OCI-LY1 (cell line): Measurements from ENCODE around the gene FBRSL1.

ENCODE experiments used
- H2AFZ ChIP-seq: fragments of 200-600 bp; sonication (generic), shearing (Covaris generic); 2 replicates; pipeline ENCODE4 v1.6.0; 2014; ENCODE audit warnings: antibody characterized with exemption, mild to moderate bottlenecking, low read length
- H3F3A ChIP-seq: fragments of 200-600 bp; sonication (generic), shearing (Covaris generic); 2 replicates; pipeline ENCODE4 v1.6.0; 2014; ENCODE audit warnings: mild to moderate bottlenecking, antibody characterized with exemption, low read length, moderate library complexity; ENCODE audit not compliant: insufficient read depth
- H3K27ac ChIP-seq: fragments of 200-600 bp; sonication (generic); 2 replicates; pipeline ENCODE4 v1.5.1; 2014; ENCODE audit warnings: low read length, mixed run types, mild to moderate bottlenecking, low read depth; ENCODE audit not compliant: poor library complexity, severe bottlenecking
- H3K27me3 ChIP-seq: fragments of 200-600 bp; sonication (generic); 2 replicates; pipeline ENCODE4 v1.6.0; 2014; ENCODE audit warnings: antibody characterized with exemption, mild to moderate bottlenecking, low read length, moderate library complexity; ENCODE audit not compliant: insufficient read depth
- H3K36me3 ChIP-seq: fragments of 200-600 bp; sonication (generic); 2 replicates; pipeline ENCODE4 v1.6.1; 2014; ENCODE audit warnings: mild to moderate bottlenecking, antibody characterized with exemption, low read length, moderate library complexity, mixed read lengths; ENCODE audit not compliant: insufficient read depth
- H3K4me1 ChIP-seq: fragments of 200-600 bp; sonication (generic); 2 replicates; pipeline ENCODE4 v1.5.1; 2014; ENCODE audit warnings: mild to moderate bottlenecking, low read length, moderate library complexity; ENCODE audit not compliant: insufficient read depth, severe bottlenecking
- H3K4me2 ChIP-seq: fragments of 200-600 bp; sonication (generic), shearing (Covaris generic); 2 replicates; pipeline ENCODE4 v1.6.1; 2014; ENCODE audit warnings: low read length
- H3K4me3 ChIP-seq: fragments of 200-600 bp; sonication (generic); 2 replicates; pipeline ENCODE4 v1.5.1; 2014; ENCODE audit warnings: low read length, low read depth, mild to moderate bottlenecking, mixed read lengths; ENCODE audit not compliant: poor library complexity, severe bottlenecking
- H3K79me2 ChIP-seq: fragments of 200-600 bp; shearing (Covaris generic); 2 replicates; pipeline ENCODE4 v1.6.1; 2016; ENCODE audit warnings: mixed run types, low read length, mixed read lengths; ENCODE audit not compliant: insufficient read depth
- H3K9ac ChIP-seq: fragments of 200-600 bp; sonication (generic), shearing (Covaris generic); 2 replicates; pipeline ENCODE4 v1.6.1; 2014; ENCODE audit warnings: mild to moderate bottlenecking, low read length, mixed read lengths
- H3K9me2 ChIP-seq: fragments of 200-600 bp; sonication (generic), shearing (Covaris generic); 2 replicates; pipeline ENCODE4 v1.6.1; 2014; ENCODE audit warnings: low read depth, mild to moderate bottlenecking, low read length, mixed read lengths
- H3K9me3 ChIP-seq: fragments of 200-600 bp; shearing (Covaris generic); 2 replicates; pipeline ENCODE4 v1.6.1; 2014; ENCODE audit warnings: low read length, mixed read lengths
- H4K20me1 ChIP-seq: fragments of 200-600 bp; sonication (generic), shearing (Covaris generic); 2 replicates; pipeline ENCODE4 v1.6.0; 2016; ENCODE audit warnings: mild to moderate bottlenecking, low read length; ENCODE audit not compliant: insufficient read depth
- CTCF ChIP-seq: fragments of 200-600 bp; sonication (generic), shearing (Covaris generic); IDR thresholded peaks from 2 replicates; pipeline ENCODE4 v1.5.1; 2017; ENCODE audit warnings: mild to moderate bottlenecking, antibody characterized with exemption, low read length, moderate library complexity, mixed read lengths
- EZH2 ChIP-seq: fragments of 200-600 bp; sonication (generic), shearing (Covaris generic); IDR thresholded peaks from 2 replicates; pipeline ENCODE4 v1.8.0; 2017; ENCODE audit warnings: borderline replicate concordance, mixed run types, mild to moderate bottlenecking, antibody characterized with exemption, low read length, moderate library complexity, mixed read lengths

Gene FBRSL1

GRCh38 chr12:132481345-132481744, 8.6 kb upstream of the FBRSL1 start:
- no peaks in the 10 kb centered on the region for H3K9me2 ChIP-seq
- H3K4me1 ChIP-seq, result no peaks in the 10 kb centered on the region
- H3K9ac ChIP-seq, result no peak overlapping the region
- H3K79me2 ChIP-seq, result no peaks in the 10 kb centered on the region
- H3K4me3 ChIP-seq, result no peak overlapping the region
- no peaks in the 10 kb centered on the region for H3K9me3 ChIP-seq
- no peak for TF ChIP-seq CTCF
- no peak for TF ChIP-seq EZH2
- no peaks in the 10 kb centered on the region for H3K36me3 ChIP-seq
- no peaks in the 10 kb centered on the region for H4K20me1 ChIP-seq
- no peak overlapping the region for H2AFZ ChIP-seq
- no peak overlapping the region for H3K27ac ChIP-seq
- H3F3A ChIP-seq, result no peaks in the 10 kb centered on the region
- H3K4me2 ChIP-seq, result no peak overlapping the region
- H3K27me3 ChIP-seq, result peaks cover 30% of the 10 kb centered on the region; the same call in 1 of the 2 replicates

GRCh38 chr12:132481771-132482745, 7.9 kb upstream of the FBRSL1 start:
- H3K4me3 ChIP-seq, result no peak overlapping the region
- peaks cover 30% of the 10 kb centered on the region; the same call in 1 of the 2 replicates for H3K27me3 ChIP-seq
- no peaks in the 10 kb centered on the region for H3K79me2 ChIP-seq
- H3K27ac ChIP-seq, result no peak overlapping the region
- H4K20me1 ChIP-seq, result no peaks in the 10 kb centered on the region
- H3K9me2 ChIP-seq, result no peaks in the 10 kb centered on the region
- no peaks in the 10 kb centered on the region for H3K36me3 ChIP-seq
- no peak overlapping the region for H3K4me2 ChIP-seq
- no peak for TF ChIP-seq CTCF
- TF ChIP-seq EZH2, result no peak
- no peaks in the 10 kb centered on the region for H3F3A ChIP-seq
- no peak overlapping the region for H2AFZ ChIP-seq
- H3K9me3 ChIP-seq, result no peaks in the 10 kb centered on the region
- H3K9ac ChIP-seq, result no peak overlapping the region
- H3K4me1 ChIP-seq, result no peaks in the 10 kb centered on the region

- H3K9me3 ChIP-seq, result no peaks in the 10 kb centered on the region
- no peak overlapping the region for H2AFZ ChIP-seq
- no peaks in the 10 kb centered on the region for H3K36me3 ChIP-seq
- H3K79me2 ChIP-seq, result no peaks in the 10 kb centered on the region
- no peaks in the 10 kb centered on the region for H4K20me1 ChIP-seq
- no peak overlapping the region for H3K4me2 ChIP-seq
- no peaks in the 10 kb centered on the region for H3F3A ChIP-seq
- H3K27ac ChIP-seq, result no peak overlapping the region
- peaks cover 30% of the 10 kb centered on the region; the same call in 1 of the 2 replicates for H3K27me3 ChIP-seq
- H3K9me2 ChIP-seq, result no peaks in the 10 kb centered on the region
- H3K4me3 ChIP-seq, result no peak overlapping the region
- TF ChIP-seq EZH2 (no peak), CTCF (no peak)
- H3K4me1 ChIP-seq, result no peaks in the 10 kb centered on the region
- H3K9ac ChIP-seq, result no peak overlapping the region
These were observed 7.2 kb upstream of the FBRSL1 start for GRCh38 chr12:132482771-132483170.
